ENCODE measurements around the gene FBXW7. TPM values are rescaled to one million over a fixed set of nuclear protein-coding genes. Genes with fewer than 3 reads are reported as not detected.

The FBXW7 gene
- total and polyA plus RNA-seq, 2 of the 8 experiments (the other 6 are each of a cell fraction or from before 2014, with no cell fraction given): 6.0 to 26.7 TPM

DNA sequence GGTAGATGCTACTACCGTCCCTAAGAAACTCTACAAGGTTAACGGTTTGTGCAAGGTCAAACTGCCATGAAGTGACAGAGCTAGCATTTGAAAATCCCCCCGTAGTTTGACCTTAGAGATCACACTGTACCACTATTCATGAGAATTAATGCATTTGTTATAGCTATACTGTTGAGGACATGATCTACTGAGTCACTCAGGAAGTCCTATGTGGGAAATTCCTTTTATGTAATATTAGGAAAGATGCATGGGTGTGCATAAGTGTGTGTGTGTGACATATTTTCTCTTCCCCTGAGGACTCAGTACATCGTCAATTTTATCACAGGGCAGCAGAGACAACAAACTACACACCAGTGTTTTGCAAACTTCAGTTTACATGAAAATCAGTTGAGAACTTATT lies 141.1 kb downstream of the FBXW7 start (continued):
- no peak for TF ChIP-seq CEBPB (IDR thresholded peaks at IDR 0.05; ENCODE audit: low read depth, low read length)
- TF ChIP-seq EGR1 (IDR thresholded peaks at IDR 0.05; ENCODE audit: borderline replicate concordance, low read depth, low read length): no peak
- no peak for TF ChIP-seq CBX5 (IDR thresholded peaks at IDR 0.05; ENCODE audit: low read depth, low read length)
- TF ChIP-seq RXRA (IDR thresholded peaks at IDR 0.05; ENCODE audit: insufficient read depth, low read depth, low read length): no peak
